Transverse colon (tissue), 4 donors: ENCODE measurements around the gene ZNF689. TPM values are rescaled to one million over a fixed set of nuclear protein-coding genes. Genes with fewer than 3 reads are reported as not detected.

ENCODE experiments used
- DNase-seq: peaks from one replicate; pipeline ENCODE4 v3.0.0-alpha.2; 2019
- H3K27ac ChIP-seq, 4 donors: fragments of 200-600 bp; sonication (generic); 2 replicates each; pipeline ENCODE4 v1.5.1; 2016 to 2018; ENCODE audit warnings: inconsistent platforms in 4 of 4
- H3K27me3 ChIP-seq: fragments of 200-600 bp; sonication (generic); 2 replicates; pipeline ENCODE4 v1.5.1; 2017; ENCODE audit warnings: inconsistent platforms
- H3K36me3 ChIP-seq, 4 donors: fragments of 200-600 bp; sonication (generic); 2 replicates each; pipeline ENCODE4 v1.5.1; 2017 to 2019; ENCODE audit warnings: inconsistent platforms in 4 of 4
- H3K4me1 ChIP-seq, 4 donors: fragments of 200-600 bp; sonication (generic); 2 replicates each; pipeline ENCODE4 v1.5.1; 2017 to 2020; ENCODE audit warnings: inconsistent platforms in 4 of 4
- H3K4me3 ChIP-seq, 4 donors: fragments of 200-600 bp; sonication (generic); 1 replicate in 1 of 4; 2 replicates in 3 of 4; pipeline versions ENCODE4 v1.5.1 to v1.6.1; 2017 to 2019; ENCODE audit warnings: inconsistent platforms in 4 of 4
- H3K9me3 ChIP-seq, 2 donors: fragments of 200-600 bp; sonication (generic); 2 replicates each; pipeline ENCODE4 v1.5.1; 2017 to 2019; ENCODE audit warnings: inconsistent platforms in 2 of 2
- CTCF ChIP-seq, 5 experiments: fragments of 200-600 bp in 3 of 5; fragments of 450-650 bp in 2 of 5; sonication (generic) in 3 of 5; IDR thresholded peaks; 1 replicate in 2 of 5; 2 replicates in 3 of 5; pipeline ENCODE4 v1.5.1; 2016 to 2017; ENCODE audit warnings: antibody characterized with exemption in 5 of 5, inconsistent platforms in 3 of 5, mild to moderate bottlenecking in 2 of 5, moderate library complexity in 1 of 5
- EP300 ChIP-seq: sonication (generic); formaldehyde crosslinking; IDR thresholded peaks from one replicate; pipeline ENCODE4 v1.6.1; 2017; ENCODE audit warnings: antibody characterized with exemption, low read depth
- POLR2A ChIP-seq: fragments of 450-650 bp; IDR thresholded peaks from one replicate; pipeline ENCODE4 v1.6.1; 2016; ENCODE audit warnings: antibody characterized with exemption, mild to moderate bottlenecking, moderate library complexity
- POLR2AphosphoS5 ChIP-seq, 3 donors: sonication (generic); formaldehyde crosslinking; IDR thresholded peaks; one replicate each; pipeline ENCODE4 v1.6.1; 2016; ENCODE audit warnings: antibody characterized with exemption in 3 of 3
- WGBS, 2 donors: methylation state at CpG; one replicate each; pipeline ENCODE4 v1.1.5; 2018; ENCODE audit warnings: low coverage in 1 of 2; 5-methylcytosine and 5-hydroxymethylcytosine counted together
- in situ Hi-C, 4 donors: fragments of 200-750 bp; cut with MboI; loops; one replicate each; pipeline versions ENCODE4 v1.15.0 to v1.15.1; 2017; ENCODE audit warnings: low sequenced_read_pairs in 3 of 4, low pct_ligation_motif_present in 1 of 4, low pct_unique_long_range_greater_than_20kb in 1 of 4
- intact Hi-C: fragments of 100-400 bp; cut with DNase I; formaldehyde crosslinking; loops from one replicate; pipeline ENCODE4 v1.15.1; 2023; ENCODE audit warnings: low total_unique reads
- total RNA-seq, 4 donors: library from RNA; depleted of rRNA; stranded (reverse); fragments of >200 nt; gene quantifications; one replicate each; pipeline ENCODE4 v1.1.0, GENCODE V29; 2016

ZNF689 gene
- total RNA-seq, 4 donors from 2014 or later = 3.4 to 77.1 (median 8.1) TPM

- H3K4me1 ChIP-seq = peaks cover 29 to 51% (median 43%) of the 10 kb centered on the region in 4 donors
- in situ Hi-C loops = no loop called here
These were observed 47.0 kb upstream of the ZNF689 start for GRCh38 chr16:30656974-30657865.

GRCh38 chr16:30656388-30656787, 46.2 kb upstream of the ZNF689 start:
- 96 to 97% methylated on average over 8 of the region's 8 CpGs for WGBS, 2 donors
- no peaks in the 10 kb centered on the region for H3K9me3 ChIP-seq
- TF ChIP-seq POLR2A = no peak
- no peak for TF ChIP-seq CTCF (IDR thresholded peaks at IDR 0.05)
- TF ChIP-seq POLR2AphosphoS5 (IDR thresholded peaks at IDR 0.05) = no peak
- TF ChIP-seq EP300 = no peak
- H3K27me3 ChIP-seq = no peaks in the 10 kb centered on the region
- intact Hi-C loops (no loop called here), in situ Hi-C loops (no loop called here)
- DNase-seq = no peak
- peaks cover 0 to 33% (median 8%) of the 10 kb centered on the region in 4 donors for H3K36me3 ChIP-seq
- H3K4me3 ChIP-seq = no peak overlapping the region
- peaks cover 23 to 50% (median 41%) of the 10 kb centered on the region in 4 donors for H3K4me1 ChIP-seq
- peak overlapping the region; percentile 90 to 100 (median 97) for H3K27ac ChIP-seq

More at GRCh38 chr16:30656974-30657865, 47.0 kb upstream of the ZNF689 start:
- H3K27ac ChIP-seq = peak overlapping the region; percentile 90 to 100 (median 97)
- peak in 1 of 3 donors; percentile 41 for TF ChIP-seq POLR2AphosphoS5 (IDR thresholded peaks at IDR 0.05)
- no peak for TF ChIP-seq POLR2A
- no peak for TF ChIP-seq EP300
- no peak for TF ChIP-seq CTCF (IDR thresholded peaks at IDR 0.05)
- peak overlapping the region; percentile 26 to 94 (median 47) for H3K4me3 ChIP-seq
- WGBS, 2 donors = 23 to 32% methylated on average over 7 to 30 of the region's 32 CpGs
- DNase-seq = peak; percentile 37
- intact Hi-C loops = no loop called here
- peaks cover 0 to 38% (median 10%) of the 10 kb centered on the region in 4 donors for H3K36me3 ChIP-seq
- no peaks in the 10 kb centered on the region for H3K9me3 ChIP-seq
- H3K27me3 ChIP-seq = no peaks in the 10 kb centered on the region

- H3K27me3 ChIP-seq = no peaks in the 10 kb centered on the region
- H3K4me1 ChIP-seq = peaks cover 18 to 45% (median 36%) of the 10 kb centered on the region in 4 donors
- no peak overlapping the region for H3K4me3 ChIP-seq
- H3K9me3 ChIP-seq = no peaks in the 10 kb centered on the region
- TF ChIP-seq EP300 (no peak), CTCF (IDR thresholded peaks at IDR 0.05) (no peak), POLR2A (no peak), POLR2AphosphoS5 (IDR thresholded peaks at IDR 0.05) (no peak)
- no peak overlapping the region for H3K27ac ChIP-seq
- 97% methylated on average over 12 of the region's 12 CpGs; no CpG with 5 or more reads in 1 of the 2 donors for WGBS, 2 donors
- DNase-seq = no peak
- intact Hi-C loops (no loop called here), in situ Hi-C loops (no loop called here)
- H3K36me3 ChIP-seq = peaks cover 0 to 33% (median 8%) of the 10 kb centered on the region in 4 donors
These were observed 45.7 kb upstream of the ZNF689 start for GRCh38 chr16:30655815-30656347.

GRCh38 chr16:30654856-30655255, 44.7 kb upstream of the ZNF689 start:
- H3K9me3 ChIP-seq = no peaks in the 10 kb centered on the region
- H3K27ac ChIP-seq = no peak overlapping the region
- DNase-seq = no peak
- H3K4me1 ChIP-seq = peaks cover 11 to 38% (median 29%) of the 10 kb centered on the region in 4 donors
- H3K36me3 ChIP-seq = peaks cover 0 to 33% (median 8%) of the 10 kb centered on the region in 4 donors
- TF ChIP-seq CTCF (IDR thresholded peaks at IDR 0.05) = no peak
- TF ChIP-seq EP300 = no peak
- TF ChIP-seq POLR2A = no peak
- no peak for TF ChIP-seq POLR2AphosphoS5 (IDR thresholded peaks at IDR 0.05)
- H3K4me3 ChIP-seq = no peak overlapping the region
- WGBS, 2 donors = 92% methylated on average over 18 of the region's 18 CpGs; no CpG with 5 or more reads in 1 of the 2 donors
- in situ Hi-C loops (no loop called here), intact Hi-C loops (no loop called here)
- no peaks in the 10 kb centered on the region for H3K27me3 ChIP-seq
